Kidney epithelial cell (primary cell): ENCODE data around the gene DNTT. TPM values are rescaled to one million over a fixed set of nuclear protein-coding genes. Genes with fewer than 3 reads are reported as not detected.

Source experiments
- DNase-seq: peaks from one replicate; pipeline ENCODE4 v3.0.0-alpha.2; 2010; ENCODE audit warnings: low read depth
- H3K27me3 ChIP-seq: 2 replicates; pipeline ENCODE4 v1.6.0; 2011; ENCODE audit warnings: low read length; ENCODE audit not compliant: control insufficient read depth, insufficient read depth
- H3K36me3 ChIP-seq: 2 replicates; pipeline ENCODE4 v1.5.1; 2011; ENCODE audit warnings: low read length; ENCODE audit not compliant: control insufficient read depth, insufficient read depth
- H3K4me3 ChIP-seq: 2 replicates; pipeline ENCODE4 v1.5.1; 2011; ENCODE audit warnings: low read depth, mild to moderate bottlenecking, control low read depth, low read length
- total RNA-seq: library from RNA; depleted of rRNA; stranded (reverse); fragments of >200 nt; gene quantifications from 2 replicates; pipeline ENCODE4 v1.2.3, GENCODE V29; 2015
- TF ChIP-seq, protein P1 (sequence below): IDR thresholded peaks from 2 replicates; pipeline ENCODE4 v1.5.1; 2011; ENCODE audit warnings: mild to moderate bottlenecking, moderate library complexity, low read length, control low read depth, inconsistent platforms; ENCODE audit not compliant: insufficient read depth, poor library complexity, severe bottlenecking

DNTT gene
- total RNA-seq, 1 donor from 2014 or later: not detected

- Histone ChIP-seq H3K27me3 (no peaks in the 10 kb centered on the region), H3K36me3 (no peaks in the 10 kb centered on the region), H3K4me3 (no peak overlapping the region)
- no peak for DNase-seq
- TF ChIP-seq, protein P1, sequence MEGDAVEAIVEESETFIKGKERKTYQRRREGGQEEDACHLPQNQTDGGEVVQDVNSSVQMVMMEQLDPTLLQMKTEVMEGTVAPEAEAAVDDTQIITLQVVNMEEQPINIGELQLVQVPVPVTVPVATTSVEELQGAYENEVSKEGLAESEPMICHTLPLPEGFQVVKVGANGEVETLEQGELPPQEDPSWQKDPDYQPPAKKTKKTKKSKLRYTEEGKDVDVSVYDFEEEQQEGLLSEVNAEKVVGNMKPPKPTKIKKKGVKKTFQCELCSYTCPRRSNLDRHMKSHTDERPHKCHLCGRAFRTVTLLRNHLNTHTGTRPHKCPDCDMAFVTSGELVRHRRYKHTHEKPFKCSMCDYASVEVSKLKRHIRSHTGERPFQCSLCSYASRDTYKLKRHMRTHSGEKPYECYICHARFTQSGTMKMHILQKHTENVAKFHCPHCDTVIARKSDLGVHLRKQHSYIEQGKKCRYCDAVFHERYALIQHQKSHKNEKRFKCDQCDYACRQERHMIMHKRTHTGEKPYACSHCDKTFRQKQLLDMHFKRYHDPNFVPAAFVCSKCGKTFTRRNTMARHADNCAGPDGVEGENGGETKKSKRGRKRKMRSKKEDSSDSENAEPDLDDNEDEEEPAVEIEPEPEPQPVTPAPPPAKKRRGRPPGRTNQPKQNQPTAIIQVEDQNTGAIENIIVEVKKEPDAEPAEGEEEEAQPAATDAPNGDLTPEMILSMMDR: no peak
Observed at GRCh38 chr10:96267234-96267705, 37.0 kb upstream of the DNTT start.

DNA sequence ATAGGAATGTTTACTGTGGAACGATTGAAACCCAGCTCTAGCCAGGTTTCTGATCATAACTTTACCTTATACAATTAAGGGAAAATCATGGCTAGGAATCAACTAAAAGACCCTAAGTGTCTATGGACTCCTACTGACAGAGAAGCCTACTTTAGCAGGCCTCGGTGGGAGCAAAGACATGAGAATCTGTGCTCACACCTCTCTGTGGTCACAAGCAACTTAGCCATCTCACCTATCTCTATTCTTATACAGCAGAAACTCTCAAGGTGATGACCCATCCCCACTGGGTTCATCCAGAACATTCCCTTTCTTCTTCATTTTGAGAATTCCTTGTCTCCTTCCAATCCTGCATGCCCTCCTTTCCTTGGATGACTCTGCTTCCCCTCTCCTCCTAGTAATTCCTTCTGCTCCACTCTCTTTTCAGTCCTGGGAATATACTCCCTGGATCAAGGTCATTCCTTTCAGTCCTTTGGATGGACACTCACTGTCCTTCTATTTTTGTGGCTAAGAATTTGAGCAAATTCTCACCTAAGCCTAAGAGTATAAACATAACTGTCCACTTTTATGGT lies 35.8 kb upstream of the DNTT start:
- TF ChIP-seq, protein P1: no peak
- H3K36me3 ChIP-seq: no peaks in the 10 kb centered on the region
- H3K4me3 ChIP-seq: no peak overlapping the region
- DNase-seq: no peak
- H3K27me3 ChIP-seq: no peaks in the 10 kb centered on the region

DNA sequence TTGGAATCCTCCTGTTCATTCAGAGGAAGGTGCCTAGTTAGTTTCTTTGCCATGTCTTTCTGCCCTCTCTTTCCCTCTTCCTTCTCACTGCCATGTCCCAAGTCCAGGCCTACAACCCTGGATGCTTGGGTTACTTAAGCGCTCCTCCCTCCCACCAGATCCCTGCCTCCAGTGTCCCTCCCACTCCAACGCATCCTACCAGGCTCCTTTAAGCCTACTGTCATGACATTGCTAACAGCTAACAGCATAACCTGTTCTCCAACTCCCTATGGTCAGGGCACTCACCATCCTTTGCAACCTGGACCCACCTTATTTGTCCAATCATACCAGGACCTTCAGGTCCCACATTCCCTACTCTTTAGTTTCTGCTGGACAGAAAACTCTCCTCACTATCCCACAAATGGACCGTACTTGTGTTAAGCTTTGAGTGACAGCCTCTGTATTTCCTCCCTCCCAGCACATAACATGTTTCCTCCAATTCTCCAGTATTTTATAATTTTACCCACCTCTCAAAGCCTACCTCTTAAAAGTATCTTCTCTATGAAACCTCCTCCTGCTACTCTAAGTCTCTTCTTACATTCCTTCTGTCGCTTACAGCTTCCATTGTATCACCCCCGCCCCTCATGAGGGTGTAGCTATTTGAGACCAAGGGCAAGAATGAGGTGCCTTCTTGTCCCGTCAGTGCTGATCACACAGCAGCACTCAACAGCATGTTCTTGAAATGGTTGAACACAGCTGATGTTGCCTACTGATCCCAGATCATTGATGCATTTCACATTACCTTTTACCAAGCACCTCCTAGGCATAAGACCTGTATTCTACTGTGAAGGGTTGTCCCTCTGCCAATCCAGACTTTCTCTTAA lies 34.6 kb upstream of the DNTT start:
- DNase-seq: no peak
- H3K27me3 ChIP-seq: no peaks in the 10 kb centered on the region
- TF ChIP-seq, protein P1: no peak
- no peaks in the 10 kb centered on the region for H3K36me3 ChIP-seq
- no peak overlapping the region for H3K4me3 ChIP-seq

DNA sequence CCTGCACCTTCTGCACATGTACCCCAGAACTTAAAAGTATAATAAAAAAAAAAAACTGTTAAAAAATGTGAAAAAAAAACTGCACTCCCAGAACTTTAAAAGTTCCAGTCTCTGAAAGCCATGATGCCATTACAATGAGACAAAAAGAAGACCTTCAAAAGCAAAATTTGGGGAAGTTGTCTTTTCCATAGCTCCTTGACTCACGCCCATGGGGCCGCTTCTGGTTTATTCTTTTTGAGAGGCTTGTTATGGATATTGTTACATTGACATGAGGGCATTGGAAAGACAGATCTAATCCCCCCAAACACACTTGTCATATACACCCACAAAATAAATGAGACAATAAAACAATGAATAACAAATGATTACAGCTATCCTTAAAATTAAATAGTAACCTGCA lies 33.7 kb upstream of the DNTT start:
- TF ChIP-seq, protein P1: no peak
- Histone ChIP-seq H3K27me3 (no peaks in the 10 kb centered on the region), H3K36me3 (no peaks in the 10 kb centered on the region), H3K4me3 (no peak overlapping the region)
- DNase-seq: no peak

DNA sequence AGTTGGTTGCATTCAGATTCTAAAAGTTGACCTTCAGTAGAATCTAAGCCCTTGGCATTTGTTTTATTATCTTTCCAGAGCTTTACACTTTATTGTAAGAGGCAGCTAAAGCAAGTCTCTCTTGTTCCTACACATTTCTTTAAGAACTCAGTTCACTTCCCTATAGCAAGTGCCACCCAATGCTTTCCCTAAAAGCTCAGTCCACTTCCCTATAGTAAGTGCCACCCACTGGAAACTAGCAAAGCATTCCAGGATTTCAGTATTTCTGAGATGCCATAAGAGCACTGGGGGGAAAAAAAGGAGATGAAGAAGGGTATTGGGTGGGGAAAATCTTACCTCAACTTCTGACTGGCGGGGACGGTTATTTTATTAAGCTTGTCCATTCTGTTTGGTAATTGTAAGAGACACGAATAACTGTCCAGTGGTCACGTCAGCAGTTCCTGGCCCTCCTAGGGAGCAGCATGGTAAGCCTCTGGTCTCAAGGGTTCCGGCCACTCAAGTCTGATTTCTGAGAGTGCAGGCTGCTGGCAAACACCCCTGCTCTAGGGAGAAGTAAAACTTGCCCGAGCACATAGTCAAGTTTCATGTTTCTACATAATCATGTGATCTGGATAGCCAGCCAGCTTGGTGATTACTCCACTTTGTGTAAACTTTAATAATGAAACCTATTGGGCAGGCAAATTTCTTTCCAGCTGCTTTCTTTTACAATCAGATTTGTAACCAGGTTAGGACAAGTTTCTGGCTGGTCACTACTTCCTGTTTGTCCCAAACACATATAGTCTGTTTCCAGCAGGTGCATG lies 33.0 kb upstream of the DNTT start, which contains the start of gene BLNK:
BLNK (minus strand) TSS at position 554 of the 800 bp plus-strand sequence; CDS start at position 383, 171 bp downstream.
- peak; percentile 28 for DNase-seq
- TF ChIP-seq, protein P1: no peak
- peak within 1 kb of the TSS; percentile 19 for H3K4me3 ChIP-seq
- no peaks in the 10 kb centered on the region for H3K27me3 ChIP-seq
- no peaks in the 10 kb centered on the region for H3K36me3 ChIP-seq
